ENCODE data around the gene RAB17.

RAB17 gene

DNA sequence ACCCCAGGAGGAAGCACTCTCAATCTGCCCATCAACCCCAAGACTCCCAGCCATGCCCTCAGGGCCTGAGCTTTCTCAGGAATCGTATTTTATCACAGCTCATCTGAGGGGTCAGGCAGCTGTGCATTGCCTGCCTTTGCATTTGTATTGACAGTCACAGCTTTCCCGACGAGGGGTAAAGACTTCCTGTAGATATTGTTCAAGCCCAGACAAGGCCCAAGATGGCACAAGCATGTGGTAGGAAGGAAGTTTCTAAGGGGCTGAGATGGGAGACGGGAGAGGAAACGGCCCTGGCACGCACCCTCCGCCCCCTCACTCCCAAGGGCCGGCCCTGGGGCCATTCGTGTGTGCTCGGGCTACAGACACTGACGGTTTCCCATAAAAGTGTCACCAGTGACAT, 58.4 kb downstream of the RAB17 start:
- no peak for TF ChIP-seq SIN3A (IDR thresholded peaks at IDR 0.05; ENCODE audit: borderline replicate concordance, insufficient read depth, low read length)
- no peak for TF ChIP-seq REST (IDR thresholded peaks at IDR 0.05; ENCODE audit: insufficient read depth in 1 of 2, low read depth in 2 of 2, low read length in 2 of 2)
- TF ChIP-seq TAF1 (IDR thresholded peaks at IDR 0.05; ENCODE audit: borderline replicate concordance, insufficient read depth, low read length), result no peak
- no peak for TF ChIP-seq FOXP2 (optimal IDR thresholded peaks at IDR 0.05; ENCODE audit: borderline replicate concordance, extremely low read depth, extremely low read length, insufficient read depth)
- TF ChIP-seq POLR2AphosphoS5 (IDR thresholded peaks at IDR 0.05; ENCODE audit: low read depth, low read length), result no peak

DNA sequence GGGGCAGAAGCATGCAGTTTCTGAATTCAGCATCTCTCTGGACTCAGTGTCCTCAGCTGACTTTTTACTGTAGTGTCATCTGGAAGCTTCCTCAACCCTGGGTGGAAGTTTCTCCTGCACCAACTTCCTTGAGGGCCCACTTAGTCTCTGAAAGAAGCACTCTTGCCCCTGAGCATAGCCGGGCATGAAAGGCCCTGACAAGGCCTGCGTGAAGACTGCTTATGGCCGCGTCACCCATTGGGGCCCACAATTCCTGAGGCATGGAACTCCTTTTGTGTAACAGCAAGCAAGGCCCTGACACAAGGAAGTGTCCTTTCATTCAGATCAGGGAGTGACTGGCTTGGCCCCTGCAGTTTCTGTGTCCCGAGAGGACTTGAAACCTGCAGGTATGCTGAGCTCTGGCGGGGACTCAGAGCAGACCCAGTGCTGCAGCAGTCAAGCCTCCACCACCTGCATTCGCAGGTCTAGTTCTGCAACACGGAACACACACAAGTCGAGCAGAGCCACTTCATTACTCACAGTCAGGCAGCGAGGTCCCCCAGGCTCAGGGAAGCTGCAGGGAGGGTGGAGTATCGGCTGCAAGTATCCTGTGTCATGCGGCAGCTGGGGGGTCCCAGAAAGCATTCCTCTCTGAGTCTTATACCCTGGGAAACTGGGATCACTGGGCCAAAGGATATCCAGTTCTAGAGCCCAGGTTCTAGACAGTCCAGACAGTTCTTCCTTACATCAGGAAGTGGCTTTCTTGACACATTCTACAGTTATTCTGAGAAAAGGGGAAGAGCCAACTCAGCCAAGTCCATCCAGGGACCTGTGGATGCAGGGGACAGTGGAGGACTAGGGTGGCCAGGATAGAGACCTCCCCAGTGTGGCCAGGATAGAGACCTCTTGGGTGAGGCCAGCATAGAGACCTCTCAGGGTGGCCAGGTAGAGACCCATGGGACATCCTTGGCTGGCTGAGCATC, 59.8 kb downstream of the RAB17 start:
- TF ChIP-seq FOXP2 (optimal IDR thresholded peaks at IDR 0.05; ENCODE audit: borderline replicate concordance, extremely low read depth, extremely low read length, insufficient read depth), result no peak
- no peak for TF ChIP-seq SIN3A (IDR thresholded peaks at IDR 0.05; ENCODE audit: borderline replicate concordance, insufficient read depth, low read length)
- no peak for TF ChIP-seq POLR2AphosphoS5 (IDR thresholded peaks at IDR 0.05; ENCODE audit: low read depth, low read length)
- no peak for TF ChIP-seq REST (IDR thresholded peaks at IDR 0.05; ENCODE audit: insufficient read depth in 1 of 2, low read depth in 2 of 2, low read length in 2 of 2)
- no peak for TF ChIP-seq TAF1 (IDR thresholded peaks at IDR 0.05; ENCODE audit: borderline replicate concordance, insufficient read depth, low read length)

- TF ChIP-seq SIN3A (IDR thresholded peaks at IDR 0.05; ENCODE audit: borderline replicate concordance, insufficient read depth, low read length) (no peak), POLR2AphosphoS5 (IDR thresholded peaks at IDR 0.05; ENCODE audit: low read depth, low read length) (no peak)
Measured at GRCh38 chr2:237529452-237530402, 60.8 kb downstream of the RAB17 start.

DNA sequence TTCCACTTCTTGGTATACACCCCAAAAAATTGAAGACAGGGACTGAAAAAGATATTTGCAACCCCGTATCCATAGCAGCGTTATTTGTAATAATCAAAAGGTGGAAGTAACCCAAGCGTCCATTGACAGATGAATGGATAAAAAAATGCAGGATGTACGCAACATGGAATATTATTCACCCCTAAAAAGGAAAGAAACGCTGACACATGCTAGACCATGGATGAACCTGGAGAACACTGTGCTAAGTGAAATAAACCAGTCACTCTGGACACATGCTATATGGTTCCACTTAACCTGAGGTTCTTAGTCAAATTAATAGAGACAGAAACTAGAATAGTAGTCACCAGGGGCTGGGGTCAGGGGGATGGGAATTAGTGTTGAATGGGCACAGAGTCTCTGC, 62.8 kb downstream of the RAB17 start:
- TF ChIP-seq TAF1 (IDR thresholded peaks at IDR 0.05; ENCODE audit: borderline replicate concordance, insufficient read depth, low read length) (no peak), REST (IDR thresholded peaks at IDR 0.05; ENCODE audit: insufficient read depth in 1 of 2, low read depth in 2 of 2, low read length in 2 of 2) (no peak), POLR2AphosphoS5 (IDR thresholded peaks at IDR 0.05; ENCODE audit: low read depth, low read length) (no peak), SIN3A (IDR thresholded peaks at IDR 0.05; ENCODE audit: borderline replicate concordance, insufficient read depth, low read length) (no peak), FOXP2 (optimal IDR thresholded peaks at IDR 0.05; ENCODE audit: borderline replicate concordance, extremely low read depth, extremely low read length, insufficient read depth) (no peak)

GRCh38 chr2:237527233-237527632, 63.3 kb downstream of the RAB17 start:
- no peak for TF ChIP-seq FOXP2 (optimal IDR thresholded peaks at IDR 0.05; ENCODE audit: borderline replicate concordance, extremely low read depth, extremely low read length, insufficient read depth)
- TF ChIP-seq POLR2AphosphoS5 (IDR thresholded peaks at IDR 0.05; ENCODE audit: low read depth, low read length), result no peak
- TF ChIP-seq REST (IDR thresholded peaks at IDR 0.05; ENCODE audit: insufficient read depth in 1 of 2, low read depth in 2 of 2, low read length in 2 of 2), result no peak
- TF ChIP-seq TAF1 (IDR thresholded peaks at IDR 0.05; ENCODE audit: borderline replicate concordance, insufficient read depth, low read length), result no peak
- no peak for TF ChIP-seq SIN3A (IDR thresholded peaks at IDR 0.05; ENCODE audit: borderline replicate concordance, insufficient read depth, low read length)
